ENCODE data around the gene MEX3A.
A peak's percentile ranks its signal among the peaks of the same experiment; 100 is the strongest.

The MEX3A gene

GRCh38 chr1:156095906-156096508 lies 13.7 kb upstream of the MEX3A start:
- H3K4me3 ChIP-seq (ENCODE audit: low read depth, low read length), result no peak overlapping the region
- TF ChIP-seq CTCF (IDR thresholded peaks at IDR 0.05; ENCODE audit: low read depth, low read length, missing control alignments), result no peak
- DNase-seq (ENCODE audit: low read depth), result no peak
- in situ Hi-C loops (cut with HindIII; ENCODE audit: low sequenced_read_pairs), result no loop called here

DNA sequence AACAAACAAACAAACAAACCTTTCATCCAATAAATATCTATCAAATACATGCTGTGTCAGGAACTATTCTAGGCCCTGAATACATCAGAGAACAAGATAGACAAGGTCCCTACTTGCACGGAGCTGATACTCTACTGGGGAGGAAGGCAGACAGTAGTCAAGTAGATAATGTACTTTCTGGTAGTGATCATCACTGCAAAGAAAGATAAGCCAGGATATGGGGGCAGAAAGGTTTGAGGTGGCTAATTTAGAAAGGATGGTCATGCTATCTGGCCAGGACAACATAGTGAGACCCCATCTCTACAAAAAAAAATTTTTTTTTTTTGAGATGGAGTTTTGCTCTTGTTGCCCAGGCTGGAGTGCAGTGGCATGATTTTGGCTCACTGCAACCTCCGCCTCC lies 9.3 kb upstream of the MEX3A start:
- TF ChIP-seq CTCF (IDR thresholded peaks at IDR 0.05; ENCODE audit: low read depth, low read length, missing control alignments), result no peak
- no peak for DNase-seq (ENCODE audit: low read depth)
- in situ Hi-C loops (cut with HindIII; ENCODE audit: low sequenced_read_pairs), result no loop called here
- no peak overlapping the region for H3K4me3 ChIP-seq (ENCODE audit: low read depth, low read length)

GRCh38 chr1:156090840-156091188 lies 8.5 kb upstream of the MEX3A start:
- in situ Hi-C loops (cut with HindIII; ENCODE audit: low sequenced_read_pairs), result no loop called here
- H3K4me3 ChIP-seq (ENCODE audit: low read depth, low read length), result no peak overlapping the region
- peak; percentile 73 for DNase-seq (ENCODE audit: low read depth)
- peak; percentile 62 for TF ChIP-seq CTCF (IDR thresholded peaks at IDR 0.05; ENCODE audit: low read depth, low read length, missing control alignments)

DNA sequence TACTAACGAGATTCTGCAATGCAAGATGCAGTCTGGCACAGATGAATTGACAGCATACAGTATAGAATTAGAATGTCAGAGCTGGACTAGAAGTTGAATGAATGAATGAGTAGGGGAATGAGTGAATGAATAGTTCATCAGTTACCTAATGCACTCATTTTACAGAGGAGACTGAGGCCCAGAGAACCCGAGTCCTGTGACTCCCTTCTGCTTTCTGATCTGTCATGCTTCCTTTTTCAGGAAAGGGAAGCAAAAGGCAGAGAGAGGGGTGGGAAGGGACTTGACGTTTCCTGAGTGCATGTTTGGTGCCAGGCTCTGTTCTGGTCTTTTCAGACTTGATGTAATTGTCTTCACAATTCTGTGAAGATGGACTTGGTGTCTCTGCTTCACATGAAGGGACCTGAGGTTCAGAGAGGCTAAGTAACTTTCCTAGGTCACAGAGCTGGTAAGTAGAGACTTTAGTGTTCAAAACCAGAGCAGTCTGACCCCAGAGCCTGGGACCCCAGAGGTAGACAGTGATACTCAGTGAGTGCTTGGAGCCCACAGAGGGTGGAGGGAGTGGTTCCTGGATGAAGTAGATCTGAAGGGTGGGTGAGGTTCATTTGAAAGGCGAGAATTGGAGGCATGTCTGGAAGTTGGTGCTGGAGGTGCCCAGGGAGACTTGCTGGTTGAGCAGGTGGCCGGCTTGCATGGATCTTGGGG lies 8.0 kb upstream of the MEX3A start:
- H3K4me3 ChIP-seq (ENCODE audit: low read depth, low read length), result no peak overlapping the region
- DNase-seq (ENCODE audit: low read depth), result no peak
- in situ Hi-C loops (cut with HindIII; ENCODE audit: low sequenced_read_pairs), result no loop called here
- TF ChIP-seq CTCF (IDR thresholded peaks at IDR 0.05; ENCODE audit: low read depth, low read length, missing control alignments), result no peak

DNA sequence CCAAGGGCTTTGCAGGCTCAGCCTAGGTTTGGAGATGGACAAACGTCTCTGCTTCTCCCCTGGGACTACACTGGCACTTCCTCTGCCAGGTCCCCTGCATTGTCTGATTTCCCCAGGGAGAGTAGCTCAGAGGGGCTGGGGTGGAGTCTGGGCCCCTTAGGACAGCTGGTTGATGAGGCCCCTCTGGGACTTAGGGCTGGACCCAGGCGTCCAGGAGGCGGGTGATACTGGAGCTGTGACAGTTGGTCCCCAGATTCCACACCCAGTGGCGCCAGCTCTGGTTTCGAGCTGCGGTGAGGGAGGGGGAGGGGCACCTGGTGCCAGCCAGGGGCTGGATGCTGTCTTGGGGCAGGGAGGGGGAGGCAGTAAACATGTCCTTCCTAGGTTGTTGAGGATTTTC lies 7.4 kb upstream of the MEX3A start:
- DNase-seq (ENCODE audit: low read depth), result no peak
- in situ Hi-C loops (cut with HindIII; ENCODE audit: low sequenced_read_pairs), result no loop called here
- H3K4me3 ChIP-seq (ENCODE audit: low read depth, low read length), result no peak overlapping the region
- TF ChIP-seq CTCF (IDR thresholded peaks at IDR 0.05; ENCODE audit: low read depth, low read length, missing control alignments), result no peak

GRCh38 chr1:156086256-156086662 lies 4.0 kb upstream of the MEX3A start:
- H3K4me3 ChIP-seq (ENCODE audit: low read depth, low read length), result no peak overlapping the region
- TF ChIP-seq CTCF (IDR thresholded peaks at IDR 0.05; ENCODE audit: low read depth, low read length, missing control alignments), result no peak
- peak; percentile 67 for DNase-seq (ENCODE audit: low read depth)
- in situ Hi-C loops (cut with HindIII; ENCODE audit: low sequenced_read_pairs), result no loop called here
